Hematopoietic multipotent progenitor cell treated with erythropoietin and hydrocortisone succinate and interleukin-3 and kit ligand, for 6 days (in vitro differentiated cells): ENCODE measurements around the gene ALPK3.
A peak's percentile ranks its signal among the peaks of the same experiment; 100 is the strongest.

Source experiments
- DNase-seq: peaks from one replicate; pipeline ENCODE4 v3.0.0-alpha.2; 2015

The ALPK3 gene

GRCh38 chr15:84797801-84798200 lies 19.4 kb upstream of the ALPK3 start:
- DNase-seq, result no peak

- DNase-seq, result no peak
Measured at GRCh38 chr15:84798436-84798946, 18.7 kb upstream of the ALPK3 start.

- no peak for DNase-seq
Measured at GRCh38 chr15:84799511-84800187, 17.5 kb upstream of the ALPK3 start.

- no peak for DNase-seq
Measured at GRCh38 chr15:84800365-84800806, 16.8 kb upstream of the ALPK3 start.

GRCh38 chr15:84804005-84804900 lies 12.9 kb upstream of the ALPK3 start:
- no peak for DNase-seq

GRCh38 chr15:84805221-84805620 lies 11.9 kb upstream of the ALPK3 start:
- DNase-seq, result no peak

DNA sequence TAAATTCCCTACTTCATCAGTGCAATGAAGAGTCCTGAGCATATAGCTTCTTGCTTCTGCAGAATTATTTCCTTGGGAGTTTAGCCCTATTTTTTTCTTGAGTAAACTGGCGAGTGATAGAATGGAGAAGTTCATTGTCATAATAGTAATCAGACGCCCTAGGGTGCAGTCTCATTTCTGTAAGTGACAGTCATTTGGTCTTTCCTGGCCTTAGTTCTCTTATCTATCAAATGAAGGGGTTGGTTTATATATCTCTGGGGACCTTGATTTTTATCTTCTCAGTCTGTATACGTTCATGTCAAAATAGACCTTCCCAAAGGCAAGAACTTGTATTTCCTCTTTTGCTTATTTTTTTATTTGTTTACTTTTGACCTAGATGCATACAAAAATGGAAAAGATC lies 9.9 kb upstream of the ALPK3 start:
- DNase-seq, result peak; percentile 46

DNA sequence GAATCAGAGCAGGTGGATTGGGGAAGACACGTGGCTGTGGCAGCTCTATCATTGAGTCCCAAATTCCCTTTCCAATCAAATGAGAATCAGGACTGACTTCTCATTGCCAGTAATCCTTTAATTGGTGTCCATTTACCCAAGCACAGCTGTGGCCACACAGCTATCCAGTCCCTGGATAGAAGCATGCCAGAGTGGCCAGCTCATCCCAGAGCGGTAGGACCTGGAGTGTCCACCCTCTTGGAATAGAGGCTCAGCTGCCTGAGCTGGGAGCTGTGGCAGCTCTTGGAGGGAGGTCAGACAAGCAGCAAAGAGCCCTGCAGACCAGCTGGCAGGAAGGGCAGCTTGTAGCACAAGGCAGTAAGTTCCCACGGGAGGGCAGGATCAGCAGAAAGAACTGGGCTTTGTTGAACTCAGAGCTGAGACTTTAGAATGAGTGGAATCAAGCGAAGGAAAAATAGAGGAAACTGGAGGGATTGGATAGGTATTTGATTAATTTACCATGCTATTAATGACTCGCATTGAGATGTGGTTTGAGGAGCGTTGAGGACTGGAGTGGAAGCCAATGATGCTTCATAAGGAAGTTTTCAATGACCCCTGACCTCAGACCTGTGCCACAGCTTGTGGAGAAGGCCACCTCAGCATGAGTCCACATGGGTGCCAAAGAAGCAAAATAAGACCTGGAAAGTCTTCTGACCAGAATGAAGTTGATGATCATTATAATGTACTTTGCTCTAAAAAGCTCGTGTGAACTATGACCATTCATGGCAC lies 6.9 kb upstream of the ALPK3 start:
- no peak for DNase-seq

GRCh38 chr15:84811151-84811550 lies 6.0 kb upstream of the ALPK3 start:
- no peak for DNase-seq

DNA sequence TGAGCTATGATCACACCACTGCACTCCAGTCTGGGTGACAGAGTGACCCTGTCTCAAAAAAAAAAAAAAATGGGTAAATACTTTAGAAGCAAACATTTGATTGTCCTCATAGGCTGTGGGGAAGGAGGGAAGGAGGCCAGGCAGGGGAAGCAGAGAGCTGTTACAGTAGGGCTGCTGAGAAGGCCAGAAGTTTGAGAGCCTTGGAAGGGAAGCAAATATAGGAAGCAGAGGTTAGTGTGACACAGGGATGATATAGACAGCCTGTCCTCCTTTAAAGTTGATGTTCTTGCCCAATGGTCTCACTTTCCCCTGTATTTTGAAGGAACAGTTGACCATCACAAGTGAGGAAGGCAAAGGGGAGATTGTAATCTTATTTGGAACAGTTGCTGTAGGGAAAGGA lies 5.3 kb upstream of the ALPK3 start:
- no peak for DNase-seq

DNA sequence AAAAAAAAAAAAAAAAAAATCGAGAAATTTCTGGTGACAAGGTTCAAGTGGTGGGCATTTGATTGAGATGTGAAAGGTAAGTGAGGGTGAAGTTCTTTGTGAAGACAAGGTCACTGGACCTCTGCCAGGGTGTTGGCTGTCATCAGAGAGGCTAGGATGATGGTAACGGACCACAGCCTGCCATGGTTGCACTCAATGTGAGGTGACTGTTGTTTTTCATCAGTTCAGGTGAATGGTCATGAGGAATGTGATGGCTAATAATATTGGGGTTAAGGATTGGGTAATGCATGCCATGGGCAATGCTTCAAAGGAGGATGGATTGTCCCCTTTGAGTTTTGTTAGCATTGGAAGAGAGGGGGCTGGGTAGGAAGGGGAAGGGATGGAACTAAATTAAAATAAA lies 4.3 kb upstream of the ALPK3 start:
- DNase-seq, result no peak

- no peak for DNase-seq
Measured at GRCh38 chr15:84813435-84813834, 3.7 kb upstream of the ALPK3 start.

- DNase-seq, result no peak
Measured at GRCh38 chr15:84813931-84814330, 3.2 kb upstream of the ALPK3 start.

DNA sequence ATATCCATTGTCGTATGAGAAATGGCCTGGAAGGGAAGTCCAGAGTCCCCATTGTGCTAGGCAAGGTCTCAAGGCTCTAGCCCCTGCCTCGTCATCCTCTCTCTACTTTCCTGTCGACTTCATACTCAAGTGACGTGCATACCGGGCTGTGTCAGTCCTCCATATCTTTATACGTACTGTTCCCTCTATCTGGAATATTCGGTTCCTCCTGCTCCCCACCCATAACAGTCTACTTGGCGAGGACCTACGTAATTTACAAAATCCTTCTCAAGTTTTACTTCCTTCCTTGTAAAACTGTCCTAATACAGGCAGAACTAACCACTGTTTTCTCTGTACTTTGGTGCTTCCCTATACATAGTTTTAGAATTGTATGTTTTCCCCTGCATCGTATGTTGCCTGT lies 2.2 kb upstream of the ALPK3 start:
- no peak for DNase-seq

GRCh38 chr15:84817466-84818081 lies 418 bp downstream of the ALPK3 start:
- peak; percentile 30 for DNase-seq

GRCh38 chr15:84818261-84819131 lies 1.3 kb downstream of the ALPK3 start:
- DNase-seq, result peak; percentile 7

GRCh38 chr15:84819291-84819768 lies 2.2 kb downstream of the ALPK3 start:
- DNase-seq, result peak; percentile 9

DNA sequence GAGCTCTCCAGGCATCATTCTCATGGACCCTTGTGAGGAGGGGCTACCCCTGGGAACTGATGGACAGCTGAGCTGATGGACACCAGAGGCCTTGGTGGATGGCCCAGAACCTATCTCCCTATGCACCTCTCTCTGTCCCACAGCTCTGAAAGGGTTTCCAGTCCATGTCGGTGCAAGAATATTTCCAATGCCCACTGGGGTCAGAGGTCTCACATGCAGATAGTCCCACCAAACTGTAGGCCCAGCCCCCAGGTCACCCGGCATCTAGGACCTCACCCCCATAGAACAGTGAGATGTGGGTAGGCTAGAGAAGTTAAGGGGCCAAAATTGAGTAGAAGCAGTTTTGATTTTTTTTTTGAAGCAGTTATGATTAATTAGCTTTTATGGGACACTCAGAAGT lies 2.6 kb downstream of the ALPK3 start:
- DNase-seq, result no peak

GRCh38 chr15:84821501-84822021 lies 4.4 kb downstream of the ALPK3 start:
- peak; percentile 12 for DNase-seq

- no peak for DNase-seq
Measured at GRCh38 chr15:84822653-84823281, 5.6 kb downstream of the ALPK3 start.
